GM10266 (cell line): ENCODE measurements around the gene ZNF576.

Experiments used
- DNase-seq: peaks from one replicate; pipeline ENCODE4 v3.0.0; 2012; ENCODE audit errors: extremely low spot score
- CTCF ChIP-seq: IDR thresholded peaks from 2 replicates; pipeline ENCODE4 v1.5.1; 2012; ENCODE audit warnings: mild to moderate bottlenecking, low read depth; ENCODE audit not compliant: control insufficient read depth, insufficient read depth; ENCODE audit errors: missing control alignments

Gene ZNF576

GRCh38 chr19:43638214-43638994 lies 42.0 kb downstream of the ZNF576 start:
- no peak for TF ChIP-seq CTCF
- DNase-seq, result no peak

GRCh38 chr19:43638995-43639518 lies 42.7 kb downstream of the ZNF576 start:
- no peak for TF ChIP-seq CTCF
- no peak for DNase-seq

GRCh38 chr19:43639519-43640423 lies 43.4 kb downstream of the ZNF576 start, which contains the start of gene CADM4:
Gene CADM4 (minus strand): TSS chr19:43639850. CDS start chr19:43639790, 60 bp downstream.
- TF ChIP-seq CTCF, result no peak
- DNase-seq, result peak; percentile 84

- no peak for TF ChIP-seq CTCF
- DNase-seq, result no peak
Measured at GRCh38 chr19:43640424-43640757, 44.0 kb downstream of the ZNF576 start.

GRCh38 chr19:43641333-43641732 lies 44.9 kb downstream of the ZNF576 start:
- no peak for TF ChIP-seq CTCF
- DNase-seq, result no peak

GRCh38 chr19:43642531-43642930 lies 46.1 kb downstream of the ZNF576 start:
- DNase-seq, result no peak
- no peak for TF ChIP-seq CTCF
